DND-41 (cell line): Measurements from ENCODE around the gene DENND4B.

Source experiments
- ATAC-seq: fragments of 200-7000 bp; cut with Tn5 transposase; 3 replicates; pipeline ENCODE4 v1.9.1; 2021; ENCODE audit warnings: low read depth; ENCODE audit not compliant: insufficient read depth
- DNase-seq: peaks from one replicate; pipeline ENCODE4 v3.0.0-alpha.2; 2020
- H2AFZ ChIP-seq: 2 replicates; pipeline ENCODE4 v1.6.0; 2012; ENCODE audit warnings: low read depth, low read length
- H3K27ac ChIP-seq: 2 replicates; pipeline ENCODE4 v1.5.1; 2012; ENCODE audit warnings: low read length, inconsistent platforms
- H3K27me3 ChIP-seq: fragments of 200-600 bp; sonication (generic); 2 replicates; pipeline ENCODE4 v1.6.0; 2012; ENCODE audit warnings: low read length, mild to moderate bottlenecking, inconsistent platforms; ENCODE audit not compliant: insufficient read depth, poor library complexity
- H3K36me3 ChIP-seq: 2 replicates; pipeline ENCODE4 v1.5.1; 2012; ENCODE audit warnings: low read length, inconsistent platforms; ENCODE audit not compliant: insufficient read depth
- H3K4me1 ChIP-seq: 2 replicates; pipeline ENCODE4 v1.5.1; 2012; ENCODE audit warnings: mild to moderate bottlenecking, low read length; ENCODE audit not compliant: insufficient read depth
- H3K4me2 ChIP-seq: 2 replicates; pipeline ENCODE4 v1.6.0; 2012; ENCODE audit warnings: mild to moderate bottlenecking, moderate library complexity, low read length, inconsistent platforms; ENCODE audit not compliant: insufficient read depth
- H3K4me3 ChIP-seq, 2 experiments: fragments of 200-600 bp in 1 of 2; shearing (Covaris generic) in 1 of 2; 2 replicates each; pipeline ENCODE4 v1.5.1; 2012 to 2016; ENCODE audit warnings: inconsistent platforms in 2 of 2, low read length in 2 of 2, mild to moderate bottlenecking in 2 of 2, low read depth in 1 of 2, moderate library complexity in 1 of 2
- H3K79me2 ChIP-seq: 2 replicates; pipeline ENCODE4 v1.6.0; 2012; ENCODE audit warnings: low read length, inconsistent platforms; ENCODE audit not compliant: insufficient read depth
- H3K9ac ChIP-seq: 2 replicates; pipeline ENCODE4 v1.6.0; 2012; ENCODE audit warnings: low read depth, mild to moderate bottlenecking, inconsistent platforms, low read length, moderate library complexity
- H3K9me3 ChIP-seq: 2 replicates; pipeline ENCODE4 v1.5.1; 2012; ENCODE audit warnings: low read length, moderate library complexity, mild to moderate bottlenecking, inconsistent platforms; ENCODE audit not compliant: insufficient read depth, severe bottlenecking
- H4K20me1 ChIP-seq: 2 replicates; pipeline ENCODE4 v1.6.0; 2012; ENCODE audit warnings: low read length; ENCODE audit not compliant: insufficient read depth
- CTCF ChIP-seq: IDR thresholded peaks from 2 replicates; pipeline ENCODE4 v1.5.1; 2012; ENCODE audit warnings: borderline replicate concordance, low read length, moderate library complexity, mild to moderate bottlenecking; ENCODE audit not compliant: poor library complexity, severe bottlenecking; ENCODE audit errors: extremely low read depth
- EZH2 ChIP-seq: IDR thresholded peaks from 3 replicates; pipeline ENCODE4 v1.6.1; 2012; ENCODE audit warnings: borderline replicate concordance, low read depth, mild to moderate bottlenecking, moderate library complexity, low read length, inconsistent platforms; ENCODE audit not compliant: severe bottlenecking

The DENND4B gene

GRCh38 chr1:153973071-153973470 is 26.6 kb upstream of the DENND4B start:
- no peak overlapping the region for H2AFZ ChIP-seq
- H3K79me2 ChIP-seq, result peaks cover 37% of the 10 kb centered on the region
- H3K27ac ChIP-seq, result no peak overlapping the region
- H3K4me3 ChIP-seq, result no peak overlapping the region
- H4K20me1 ChIP-seq, result 0 out of 2 replicates have a peak, but pooled peaks cover 3% of the 10 kb centered on the region
- no peaks in the 10 kb centered on the region for H3K9me3 ChIP-seq
- H3K9ac ChIP-seq, result no peak overlapping the region
- H3K36me3 ChIP-seq, result peaks cover 31% of the 10 kb centered on the region
- no peak overlapping the region for H3K4me2 ChIP-seq
- DNase-seq, result no peak
- no peak for TF ChIP-seq CTCF
- no peak for TF ChIP-seq EZH2
- no peaks in the 10 kb centered on the region for H3K27me3 ChIP-seq
- ATAC-seq, result no peak
- H3K4me1 ChIP-seq, result peaks cover 54% of the 10 kb centered on the region

GRCh38 chr1:153970346-153970745 is 23.8 kb upstream of the DENND4B start:
- Histone ChIP-seq H3K27me3 (no peaks in the 10 kb centered on the region), H3K9me3 (no peaks in the 10 kb centered on the region), H3K27ac (no peak overlapping the region), H3K4me1 (peaks cover 53% of the 10 kb centered on the region), H3K4me2 (no peak overlapping the region), H3K9ac (no peak overlapping the region), H2AFZ (no peak overlapping the region), H3K79me2 (peaks cover 35% of the 10 kb centered on the region), H4K20me1 (no peaks in the 10 kb centered on the region), H3K36me3 (peaks cover 22% of the 10 kb centered on the region), H3K4me3 (no peak overlapping the region)
- DNase-seq (no peak), ATAC-seq (no peak)
- no peak for TF ChIP-seq EZH2

- ATAC-seq (no peak), DNase-seq (no peak)
- Histone ChIP-seq H3K9ac (peak overlapping the region; percentile 69), H3K27ac (no peak overlapping the region), H3K36me3 (peaks cover 9% of the 10 kb centered on the region), H3K4me2 (peak overlapping the region; percentile 93), H4K20me1 (no peaks in the 10 kb centered on the region), H2AFZ (no peak overlapping the region), H3K4me1 (peaks cover 61% of the 10 kb centered on the region), H3K9me3 (no peaks in the 10 kb centered on the region), H3K4me3 (peak overlapping the region in 1 of 2 experiments; percentile 81; a peak in 1 of 4 replicates), H3K79me2 (peaks cover 41% of the 10 kb centered on the region), H3K27me3 (no peaks in the 10 kb centered on the region)
- TF ChIP-seq EZH2, result no peak
- no peak for TF ChIP-seq CTCF
Observed at GRCh38 chr1:153968972-153969371, 22.5 kb upstream of the DENND4B start.

- TF ChIP-seq EZH2 (no peak), CTCF (no peak)
- DNase-seq (no peak), ATAC-seq (no peak)
- Histone ChIP-seq H4K20me1 (no peaks in the 10 kb centered on the region), H3K9ac (peak overlapping the region; percentile 69), H3K4me3 (peak overlapping the region; percentile 65 to 81; a peak in 3 of 4 replicates), H3K4me1 (peaks cover 64% of the 10 kb centered on the region), H3K27ac (peak overlapping the region; percentile 92), H3K4me2 (peak overlapping the region; percentile 93), H3K36me3 (peaks cover 3% of the 10 kb centered on the region), H3K79me2 (peaks cover 46% of the 10 kb centered on the region), H3K9me3 (no peaks in the 10 kb centered on the region), H2AFZ (peak overlapping the region; percentile 85; the same call in 1 of the 2 replicates), H3K27me3 (no peaks in the 10 kb centered on the region)
Observed at GRCh38 chr1:153968408-153968807, 21.9 kb upstream of the DENND4B start.
